Caki2 (cell line): ENCODE measurements around the gene TRAK1. TPM values are rescaled to one million over a fixed set of nuclear protein-coding genes. Genes with fewer than 3 reads are reported as not detected.

Experiments used
- DNase-seq: peaks from one replicate; pipeline ENCODE4 v3.0.0-alpha.2; 2015; ENCODE audit warnings: low read depth
- in situ Hi-C: cut with HindIII; loops from 2 replicates; pipeline ENCODE4 v1.10.0; 2016; ENCODE audit warnings: low sequenced_read_pairs, low pct_unique_long_range_greater_than_20kb, mixed read lengths
- total RNA-seq: library from RNA; depleted of rRNA; stranded (reverse); fragments of >200 nt; shearing (Covaris generic); gene quantifications from 2 replicates; pipeline ENCODE4 v1.2.3, GENCODE V29; 2014; ENCODE audit warnings: low replicate concordance; rRNA removed

The TRAK1 gene
- total RNA-seq, 1 experiment from 2014 or later, result 24.0 TPM

GRCh38 chr3:42270561-42270960 is 179.4 kb downstream of the TRAK1 start:
- DNase-seq, result no peak
- in situ Hi-C loops, result no loop called here

GRCh38 chr3:42271786-42272185 is 180.6 kb downstream of the TRAK1 start:
- no peak for DNase-seq

GRCh38 chr3:42273361-42273760 is 182.2 kb downstream of the TRAK1 start:
- in situ Hi-C loops, result no loop called here
- no peak for DNase-seq

More at GRCh38 chr3:42271786-42272185, 180.6 kb downstream of the TRAK1 start:
- in situ Hi-C loops, result no loop called here

- in situ Hi-C loops, result no loop called here
- DNase-seq, result no peak
Measured at GRCh38 chr3:42274266-42274665, 183.1 kb downstream of the TRAK1 start.

DNA sequence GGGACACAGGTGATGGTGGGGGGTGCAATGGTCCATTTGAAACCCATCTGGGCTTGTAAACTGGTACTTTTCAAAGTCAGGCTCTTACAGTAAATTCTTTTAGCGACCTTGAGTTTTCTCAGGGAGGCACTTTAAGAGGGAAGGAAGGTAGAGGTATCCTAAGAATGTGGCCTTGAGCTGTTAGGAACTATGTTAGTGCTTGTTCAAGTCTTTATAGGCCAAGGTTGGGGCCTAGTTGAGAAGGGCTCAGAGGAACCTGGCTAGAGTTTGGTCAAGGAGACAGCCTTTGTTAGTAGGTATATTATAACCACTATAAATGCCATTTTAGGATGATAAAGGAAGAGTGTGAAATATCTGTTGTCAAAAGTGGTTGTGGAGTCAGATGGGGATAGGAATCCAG is 184.1 kb downstream of the TRAK1 start:
- no peak for DNase-seq
- in situ Hi-C loops, result no loop called here

Other genes with a start within 250 kb of the TRAK1 start
- gene ULK4, start 129.3 kb upstream of the TRAK1 start, total RNA-seq, result 7.3 and 15.1 TPM in 2 replicates
- not detected in 2 replicates for gene CCK, start 174.8 kb downstream of the TRAK1 start, total RNA-seq